ENCODE data around the gene AHR. TPM values are rescaled to one million over a fixed set of nuclear protein-coding genes. Genes with fewer than 3 reads are reported as not detected.
"Not testable (repeated sequence)": the region's sequence is repeated elsewhere in the genome, so short reads cannot be mapped to it uniquely, and the experiment has no call there.

The AHR gene
- total RNA-seq, 1 donor from 2014 or later = 41.0 TPM

GRCh38 chr7:17380736-17381662 is 82.5 kb downstream of the AHR start:
- no peak overlapping the region for H3K4me3 Mint-ChIP-seq
- TF ChIP-seq, protein P1, sequence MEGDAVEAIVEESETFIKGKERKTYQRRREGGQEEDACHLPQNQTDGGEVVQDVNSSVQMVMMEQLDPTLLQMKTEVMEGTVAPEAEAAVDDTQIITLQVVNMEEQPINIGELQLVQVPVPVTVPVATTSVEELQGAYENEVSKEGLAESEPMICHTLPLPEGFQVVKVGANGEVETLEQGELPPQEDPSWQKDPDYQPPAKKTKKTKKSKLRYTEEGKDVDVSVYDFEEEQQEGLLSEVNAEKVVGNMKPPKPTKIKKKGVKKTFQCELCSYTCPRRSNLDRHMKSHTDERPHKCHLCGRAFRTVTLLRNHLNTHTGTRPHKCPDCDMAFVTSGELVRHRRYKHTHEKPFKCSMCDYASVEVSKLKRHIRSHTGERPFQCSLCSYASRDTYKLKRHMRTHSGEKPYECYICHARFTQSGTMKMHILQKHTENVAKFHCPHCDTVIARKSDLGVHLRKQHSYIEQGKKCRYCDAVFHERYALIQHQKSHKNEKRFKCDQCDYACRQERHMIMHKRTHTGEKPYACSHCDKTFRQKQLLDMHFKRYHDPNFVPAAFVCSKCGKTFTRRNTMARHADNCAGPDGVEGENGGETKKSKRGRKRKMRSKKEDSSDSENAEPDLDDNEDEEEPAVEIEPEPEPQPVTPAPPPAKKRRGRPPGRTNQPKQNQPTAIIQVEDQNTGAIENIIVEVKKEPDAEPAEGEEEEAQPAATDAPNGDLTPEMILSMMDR (conservative IDR thresholded peaks at IDR 0.05) = no peak
- H3K9me3 Mint-ChIP-seq = peaks cover 10% of the 10 kb centered on the region
- no peaks in the 10 kb centered on the region for H3K27me3 Mint-ChIP-seq
- no peaks in the 10 kb centered on the region for H3K36me3 Mint-ChIP-seq
- H3K4me1 Mint-ChIP-seq (ENCODE audit: unreplicated experiment) = peaks cover 10% of the 10 kb centered on the region
- H3K27ac Mint-ChIP-seq = no peak overlapping the region
- DNase-seq (ENCODE audit: extremely low spot score, unreplicated experiment) = no peak

- not testable (repeated sequence) for DNase-seq (ENCODE audit: extremely low spot score, unreplicated experiment); H3K9me3 Mint-ChIP-seq; H3K4me1 Mint-ChIP-seq (ENCODE audit: unreplicated experiment); H3K27me3 Mint-ChIP-seq; H3K36me3 Mint-ChIP-seq; H3K4me3 Mint-ChIP-seq; H3K27ac Mint-ChIP-seq
Measured at GRCh38 chr7:17382408-17383354, 84.2 kb downstream of the AHR start.

DNA sequence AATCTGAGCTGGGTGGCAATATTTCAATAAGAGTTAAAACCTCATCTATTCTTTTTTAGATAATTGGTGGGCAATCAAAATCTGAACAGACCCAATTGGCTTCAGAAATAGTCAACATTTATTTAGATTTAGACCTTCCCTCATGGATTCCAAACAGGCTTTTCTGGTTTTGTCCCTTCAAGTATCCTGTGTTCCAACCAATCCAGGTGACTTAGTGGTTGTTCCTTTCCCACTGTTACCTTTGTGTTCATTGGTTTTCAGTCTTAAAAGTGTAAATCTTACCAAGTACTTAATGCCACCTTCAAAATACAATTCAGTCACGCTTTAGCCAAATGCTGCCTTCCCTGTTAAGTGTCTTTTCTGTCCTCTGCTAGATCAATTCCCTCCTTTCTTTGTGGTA is 85.9 kb downstream of the AHR start:
- no peak for DNase-seq (ENCODE audit: extremely low spot score, unreplicated experiment)
- no peaks in the 10 kb centered on the region for H3K27me3 Mint-ChIP-seq
- H3K4me1 Mint-ChIP-seq (ENCODE audit: unreplicated experiment) = peaks cover 10% of the 10 kb centered on the region
- H3K9me3 Mint-ChIP-seq = peaks cover 10% of the 10 kb centered on the region
- no peaks in the 10 kb centered on the region for H3K36me3 Mint-ChIP-seq
- no peak overlapping the region for H3K27ac Mint-ChIP-seq
- TF ChIP-seq, protein P1 (conservative IDR thresholded peaks at IDR 0.05) = no peak
- H3K4me3 Mint-ChIP-seq = no peak overlapping the region

DNA sequence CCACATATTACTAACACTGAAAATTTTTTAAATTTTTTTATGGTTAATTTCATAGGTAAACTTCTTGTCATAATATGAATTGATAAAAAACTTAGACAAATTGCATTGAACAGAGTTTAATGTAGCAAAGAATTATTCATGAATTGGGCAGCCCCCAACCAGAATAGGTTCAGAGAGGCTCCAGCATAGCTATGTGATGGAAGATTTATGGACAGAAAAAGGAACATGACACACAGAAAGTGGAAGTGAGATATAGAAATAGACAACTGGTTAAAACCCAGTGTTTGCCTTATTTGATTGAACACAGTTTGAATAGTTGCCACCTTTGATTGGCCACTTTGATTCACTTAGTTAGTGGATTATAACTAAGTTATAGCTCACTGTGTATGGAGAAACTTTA is 87.2 kb downstream of the AHR start:
- peaks cover 10% of the 10 kb centered on the region for H3K9me3 Mint-ChIP-seq
- H3K27me3 Mint-ChIP-seq = no peaks in the 10 kb centered on the region
- TF ChIP-seq, protein P1 (conservative IDR thresholded peaks at IDR 0.05) = no peak
- no peak overlapping the region for H3K27ac Mint-ChIP-seq
- H3K4me1 Mint-ChIP-seq (ENCODE audit: unreplicated experiment) = peaks cover 5% of the 10 kb centered on the region
- H3K4me3 Mint-ChIP-seq = no peak overlapping the region
- DNase-seq (ENCODE audit: extremely low spot score, unreplicated experiment) = no peak
- no peaks in the 10 kb centered on the region for H3K36me3 Mint-ChIP-seq

- Mint-ChIP-seq H3K27ac (no peak overlapping the region), H3K36me3 (no peaks in the 10 kb centered on the region), H3K4me3 (no peak overlapping the region), H3K27me3 (no peaks in the 10 kb centered on the region), H3K4me1 (ENCODE audit: unreplicated experiment) (no peaks in the 10 kb centered on the region), H3K9me3 (peaks cover 5% of the 10 kb centered on the region)
- TF ChIP-seq, protein P1 (conservative IDR thresholded peaks at IDR 0.05) = no peak
- DNase-seq (ENCODE audit: extremely low spot score, unreplicated experiment) = no peak
Measured at GRCh38 chr7:17390392-17390791, 91.9 kb downstream of the AHR start.

All from type B pancreatic cell (in vitro differentiated cells).